Measurements from ENCODE around the gene AMPD3. TPM values are rescaled to one million over a fixed set of nuclear protein-coding genes. Genes with fewer than 3 reads are reported as not detected.

AMPD3 gene
- total RNA-seq, 1 experiment from 2014 or later = 0.19 TPM

GRCh38 chr11:10497371-10498021, 42.4 kb downstream of the AMPD3 start:
- no peaks in the 10 kb centered on the region for H3K4me1 ChIP-seq (ENCODE audit: insufficient read depth, low read length, poor library complexity, severe bottlenecking)
- intact Hi-C loops (cut with micrococcal nuclease; ENCODE audit: unreplicated experiment) = no loop called here
- H3K9me3 ChIP-seq (ENCODE audit: low read depth, low read length, poor library complexity, severe bottlenecking) = no peaks in the 10 kb centered on the region
- no peaks in the 10 kb centered on the region for H3K36me3 ChIP-seq (ENCODE audit: insufficient read depth, low read length, poor library complexity, severe bottlenecking)
- BruUV-seq (replicated peaks) = no TSS peak
- ChIA-PET CTCF (no interaction called here), POLR2A (ENCODE audit: low non-redundant PET) (no interaction called here)
- TF ChIP-seq CTCF (conservative IDR thresholded peaks at IDR 0.05; ENCODE audit: low read depth, low read length) = no peak
- TF ChIP-seq EZH2 (IDR thresholded peaks at IDR 0.05; ENCODE audit: borderline replicate concordance, low read depth, low read length, poor library complexity, severe bottlenecking) = no peak
- H3K27ac ChIP-seq (ENCODE audit: low read depth, low read length, poor library complexity, severe bottlenecking) = no peak overlapping the region
- no peak overlapping the region for H3K4me3 ChIP-seq (ENCODE audit: low read depth, low read length, poor library complexity, severe bottlenecking)
- no peaks in the 10 kb centered on the region for H3K27me3 ChIP-seq (replicated peaks; ENCODE audit: insufficient read depth, low read depth, low read length, poor library complexity)
- no peak for DNase-seq (ENCODE audit: low spot score)

GRCh38 chr11:10498022-10498400, 42.9 kb downstream of the AMPD3 start:
- ChIA-PET POLR2A (ENCODE audit: low non-redundant PET) (no interaction called here), CTCF (no interaction called here)
- Histone ChIP-seq H3K9me3 (ENCODE audit: low read depth, low read length, poor library complexity, severe bottlenecking) (no peaks in the 10 kb centered on the region), H3K4me1 (ENCODE audit: insufficient read depth, low read length, poor library complexity, severe bottlenecking) (no peaks in the 10 kb centered on the region), H3K36me3 (ENCODE audit: insufficient read depth, low read length, poor library complexity, severe bottlenecking) (no peaks in the 10 kb centered on the region), H3K27ac (ENCODE audit: low read depth, low read length, poor library complexity, severe bottlenecking) (no peak overlapping the region), H3K27me3 (replicated peaks; ENCODE audit: insufficient read depth, low read depth, low read length, poor library complexity) (no peaks in the 10 kb centered on the region), H3K4me3 (ENCODE audit: low read depth, low read length, poor library complexity, severe bottlenecking) (no peak overlapping the region)
- intact Hi-C loops (cut with micrococcal nuclease; ENCODE audit: unreplicated experiment) = no loop called here
- TF ChIP-seq CTCF (conservative IDR thresholded peaks at IDR 0.05; ENCODE audit: low read depth, low read length) = no peak
- TF ChIP-seq EZH2 (IDR thresholded peaks at IDR 0.05; ENCODE audit: borderline replicate concordance, low read depth, low read length, poor library complexity, severe bottlenecking) = no peak
- BruUV-seq (replicated peaks) = no TSS peak
- DNase-seq (ENCODE audit: low spot score) = no peak

- Histone ChIP-seq H3K36me3 (ENCODE audit: insufficient read depth, low read length, poor library complexity, severe bottlenecking) (no peaks in the 10 kb centered on the region), H3K4me1 (ENCODE audit: insufficient read depth, low read length, poor library complexity, severe bottlenecking) (no peaks in the 10 kb centered on the region), H3K27me3 (replicated peaks; ENCODE audit: insufficient read depth, low read depth, low read length, poor library complexity) (no peaks in the 10 kb centered on the region), H3K27ac (ENCODE audit: low read depth, low read length, poor library complexity, severe bottlenecking) (no peak overlapping the region), H3K9me3 (ENCODE audit: low read depth, low read length, poor library complexity, severe bottlenecking) (no peaks in the 10 kb centered on the region), H3K4me3 (ENCODE audit: low read depth, low read length, poor library complexity, severe bottlenecking) (no peak overlapping the region)
- intact Hi-C loops (cut with micrococcal nuclease; ENCODE audit: unreplicated experiment) = no loop called here
- BruUV-seq (replicated peaks) = no TSS peak
- no peak for DNase-seq (ENCODE audit: low spot score)
- POLR2A ChIA-PET (ENCODE audit: low non-redundant PET) = no interaction called here
- CTCF ChIA-PET = no interaction called here
- no peak for TF ChIP-seq CTCF (conservative IDR thresholded peaks at IDR 0.05; ENCODE audit: low read depth, low read length)
- no peak for TF ChIP-seq EZH2 (IDR thresholded peaks at IDR 0.05; ENCODE audit: borderline replicate concordance, low read depth, low read length, poor library complexity, severe bottlenecking)
These were observed 43.6 kb downstream of the AMPD3 start for GRCh38 chr11:10498426-10499250.
